ENCODE data around the gene PDGFB. TPM values are rescaled to one million over a fixed set of nuclear protein-coding genes. Genes with fewer than 3 reads are reported as not detected.

PDGFB gene
- total RNA-seq, 1 experiment from 2014 or later, result 39.7 TPM

GRCh38 chr22:39268645-39269044 is 23.9 kb upstream of the PDGFB start:
- Histone ChIP-seq H2AFZ (no peak overlapping the region), H3F3A (ENCODE audit: insufficient read depth, low read depth) (peaks cover 40% of the 10 kb centered on the region), H3K9me2 (ENCODE audit: insufficient read depth) (no peaks in the 10 kb centered on the region), H3K4me1 (replicated peaks; ENCODE audit: insufficient read depth) (peaks cover 22% of the 10 kb centered on the region), H3K4me2 (no peak overlapping the region), H3K4me3 (no peak overlapping the region), H3K9me3 (ENCODE audit: insufficient read depth, low read depth) (no peaks in the 10 kb centered on the region), H3K36me3 (ENCODE audit: low read depth) (no peaks in the 10 kb centered on the region), H3K27me3 (ENCODE audit: insufficient read depth, low read depth) (no peaks in the 10 kb centered on the region), H3K27ac (no peak overlapping the region), H4K20me1 (ENCODE audit: insufficient read depth) (no peaks in the 10 kb centered on the region), H3K79me2 (ENCODE audit: low read depth) (no peaks in the 10 kb centered on the region)
- DNase-seq, result no peak
- intact Hi-C loops (cut with micrococcal nuclease; ENCODE audit: unreplicated experiment), result no loop called here
- BruUV-seq (replicated peaks), result no TSS peak
- ChIA-PET CTCF (no interaction called here), POLR2A (ENCODE audit: unreplicated experiment) (no interaction called here)
- TF ChIP-seq EZH2 (IDR thresholded peaks at IDR 0.05; ENCODE audit: low read depth), result no peak
- TF ChIP-seq CTCF (conservative IDR thresholded peaks at IDR 0.05), result no peak

DNA sequence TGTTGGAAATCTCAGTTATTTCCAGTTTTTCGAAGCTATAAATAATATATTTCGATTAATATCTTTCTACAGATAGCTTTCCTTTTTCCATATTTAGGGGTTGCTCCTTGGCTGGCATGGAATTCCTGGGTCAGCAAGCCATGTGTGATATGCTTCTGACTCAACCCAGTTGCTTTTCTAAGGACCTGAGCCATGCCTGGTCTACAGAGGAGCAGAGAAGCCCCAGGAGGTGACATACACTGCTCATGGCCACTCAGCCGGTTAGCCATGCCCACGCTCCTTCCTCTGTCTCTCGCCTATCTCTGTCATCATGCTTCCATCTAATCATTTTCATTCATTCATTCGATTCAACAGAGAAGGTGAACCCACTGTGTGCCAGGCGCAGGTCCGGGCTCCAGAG is 23.2 kb upstream of the PDGFB start:
- Histone ChIP-seq H3K9me3 (ENCODE audit: insufficient read depth, low read depth) (no peaks in the 10 kb centered on the region), H3K9me2 (ENCODE audit: insufficient read depth) (no peaks in the 10 kb centered on the region), H3K4me2 (no peak overlapping the region), H3K27ac (no peak overlapping the region), H4K20me1 (ENCODE audit: insufficient read depth) (no peaks in the 10 kb centered on the region), H3K27me3 (ENCODE audit: insufficient read depth, low read depth) (no peaks in the 10 kb centered on the region), H3K79me2 (ENCODE audit: low read depth) (no peaks in the 10 kb centered on the region), H3K4me3 (no peak overlapping the region), H3K4me1 (replicated peaks; ENCODE audit: insufficient read depth) (peaks cover 22% of the 10 kb centered on the region), H3F3A (ENCODE audit: insufficient read depth, low read depth) (peaks cover 40% of the 10 kb centered on the region), H2AFZ (no peak overlapping the region), H3K36me3 (ENCODE audit: low read depth) (no peaks in the 10 kb centered on the region)
- no TSS peak for BruUV-seq (replicated peaks)
- intact Hi-C loops (cut with micrococcal nuclease; ENCODE audit: unreplicated experiment), result loop anchor here (2.0 kb wide), 1 partner anchor 25 kb away; no protein-coding TSS in a partner anchor
- no peak for DNase-seq
- POLR2A ChIA-PET (ENCODE audit: unreplicated experiment), result interaction anchor here (0.6 kb wide), 1 partner anchor 33 kb away, joined by 3 read pairs; no protein-coding TSS in a partner anchor
- TF ChIP-seq CTCF (conservative IDR thresholded peaks at IDR 0.05), result no peak
- TF ChIP-seq EZH2 (IDR thresholded peaks at IDR 0.05; ENCODE audit: low read depth), result no peak
- CTCF ChIA-PET, result interaction anchor here (0.7 kb wide), 1 partner anchor 52 kb away, joined by 3 read pairs; the partner anchor contains the start of gene RPL3

DNA sequence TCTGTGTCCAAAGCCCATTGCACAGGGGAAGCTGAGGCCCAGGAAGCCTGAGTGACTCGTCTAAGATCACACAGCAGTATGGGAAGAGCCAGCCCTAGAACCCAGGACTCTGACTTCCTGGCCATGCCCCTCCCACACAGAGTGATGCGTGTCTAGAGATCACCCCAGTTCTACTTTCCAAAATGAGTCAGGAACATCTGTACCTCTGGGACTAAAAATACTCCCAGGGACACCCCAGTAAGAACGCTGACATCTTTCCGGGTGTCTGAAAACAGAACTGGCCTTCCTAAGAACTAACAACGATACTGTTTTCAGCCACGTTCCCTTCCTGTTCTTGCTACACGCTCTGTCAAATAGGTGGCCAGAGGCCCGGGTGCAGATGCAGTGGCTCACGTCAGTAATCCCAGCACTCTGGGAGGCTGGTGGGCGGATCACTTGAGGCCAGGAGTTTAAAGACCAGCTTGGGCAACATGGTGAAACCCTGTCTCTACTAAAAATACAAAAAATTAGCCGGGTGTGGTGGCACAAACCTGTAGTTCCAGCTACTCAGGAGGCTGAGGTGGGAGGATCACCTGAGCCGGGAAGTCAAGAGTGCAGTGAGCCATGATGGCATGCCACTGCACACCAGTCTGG is 21.7 kb upstream of the PDGFB start:
- Histone ChIP-seq H3K79me2 (ENCODE audit: low read depth) (no peaks in the 10 kb centered on the region), H3K9me2 (ENCODE audit: insufficient read depth) (no peaks in the 10 kb centered on the region), H3K4me3 (no peak overlapping the region), H3K4me1 (replicated peaks; ENCODE audit: insufficient read depth) (peaks cover 22% of the 10 kb centered on the region), H3F3A (ENCODE audit: insufficient read depth, low read depth) (peaks cover 34% of the 10 kb centered on the region), H3K27ac (peak overlapping the region; percentile 65), H3K36me3 (ENCODE audit: low read depth) (no peaks in the 10 kb centered on the region), H3K4me2 (peak overlapping the region; percentile 33), H2AFZ (no peak overlapping the region), H3K9me3 (ENCODE audit: insufficient read depth, low read depth) (no peaks in the 10 kb centered on the region), H4K20me1 (ENCODE audit: insufficient read depth) (no peaks in the 10 kb centered on the region), H3K27me3 (ENCODE audit: insufficient read depth, low read depth) (no peaks in the 10 kb centered on the region)
- ChIA-PET POLR2A (ENCODE audit: unreplicated experiment) (interaction anchor here (0.6 kb wide), 2 partner anchors 9 to 16 kb away, joined by 3 to 4 read pairs; no protein-coding TSS in a partner anchor), CTCF (no interaction called here)
- TSS peak; percentile 44 for BruUV-seq (replicated peaks)
- intact Hi-C loops (cut with micrococcal nuclease; ENCODE audit: unreplicated experiment), result loop anchor here (1.0 to 2.0 kb wide), 2 partner anchors 17 to 26 kb away; no protein-coding TSS in a partner anchor
- TF ChIP-seq EZH2 (IDR thresholded peaks at IDR 0.05; ENCODE audit: low read depth) (no peak), CTCF (conservative IDR thresholded peaks at IDR 0.05) (no peak)
- peak; percentile 56 to 87 for DNase-seq
